GM18909 (cell line): ENCODE measurements around the gene NDUFV2.
"Not testable (repeated sequence)": the region's sequence is repeated elsewhere in the genome, so short reads cannot be mapped to it uniquely, and the experiment has no call there.

Experiments
- ATAC-seq: cut with Tn5 transposase; IDR thresholded peaks from one replicate; pipeline ENCODE4 v1.9.1; 2021; ENCODE audit warnings: mild to moderate bottlenecking; ENCODE audit not compliant: unreplicated experiment, poor library complexity

The NDUFV2 gene

GRCh38 chr18:9088727-9089126 lies 13.8 kb upstream of the NDUFV2 start:
- not testable (repeated sequence) for ATAC-seq

- no peak for ATAC-seq
Measured at GRCh38 chr18:9090578-9090977, 11.9 kb upstream of the NDUFV2 start.

GRCh38 chr18:9091066-9091476 lies 11.4 kb upstream of the NDUFV2 start:
- no peak for ATAC-seq

- no peak for ATAC-seq
Measured at GRCh38 chr18:9092665-9093064, 9.8 kb upstream of the NDUFV2 start.

GRCh38 chr18:9093109-9093508 lies 9.4 kb upstream of the NDUFV2 start:
- not testable (repeated sequence) for ATAC-seq

GRCh38 chr18:9094307-9095226 lies 7.9 kb upstream of the NDUFV2 start:
- no peak for ATAC-seq

- peak; percentile 90 for ATAC-seq
Measured at GRCh38 chr18:9095297-9096006, 7.0 kb upstream of the NDUFV2 start.

GRCh38 chr18:9096007-9096371 lies 6.5 kb upstream of the NDUFV2 start:
- ATAC-seq = peak; percentile 16

GRCh38 chr18:9096685-9097084 lies 5.8 kb upstream of the NDUFV2 start:
- ATAC-seq = no peak

GRCh38 chr18:9097349-9097748 lies 5.2 kb upstream of the NDUFV2 start:
- ATAC-seq = no peak

- ATAC-seq = no peak
Measured at GRCh38 chr18:9100796-9101195, 1.7 kb upstream of the NDUFV2 start.

GRCh38 chr18:9101730-9102507 lies 580 bp upstream of the NDUFV2 start:
- peak; percentile 4 for ATAC-seq

- no peak for ATAC-seq
Measured at GRCh38 chr18:9103376-9103873, 926 bp downstream of the NDUFV2 start.

GRCh38 chr18:9104244-9104901 lies 1.9 kb downstream of the NDUFV2 start:
- ATAC-seq = no peak

- ATAC-seq = no peak
Measured at GRCh38 chr18:9105420-9105819, 2.9 kb downstream of the NDUFV2 start.

GRCh38 chr18:9106094-9106493 lies 3.6 kb downstream of the NDUFV2 start:
- ATAC-seq = no peak

- ATAC-seq = no peak
Measured at GRCh38 chr18:9106800-9107584, 4.5 kb downstream of the NDUFV2 start.

GRCh38 chr18:9108911-9109310 lies 6.4 kb downstream of the NDUFV2 start:
- no peak for ATAC-seq

GRCh38 chr18:9109523-9109922 lies 7.0 kb downstream of the NDUFV2 start:
- no peak for ATAC-seq
